ENCODE measurements around the gene KRTAP5-3. TPM values are rescaled to one million over a fixed set of nuclear protein-coding genes. Genes with fewer than 3 reads are reported as not detected.
"Not testable (repeated sequence)": the region's sequence is repeated elsewhere in the genome, so short reads cannot be mapped to it uniquely, and the experiment has no call there.

KRTAP5-3 gene
- total and polyA plus RNA-seq, 7 donors = not detected

DNA sequence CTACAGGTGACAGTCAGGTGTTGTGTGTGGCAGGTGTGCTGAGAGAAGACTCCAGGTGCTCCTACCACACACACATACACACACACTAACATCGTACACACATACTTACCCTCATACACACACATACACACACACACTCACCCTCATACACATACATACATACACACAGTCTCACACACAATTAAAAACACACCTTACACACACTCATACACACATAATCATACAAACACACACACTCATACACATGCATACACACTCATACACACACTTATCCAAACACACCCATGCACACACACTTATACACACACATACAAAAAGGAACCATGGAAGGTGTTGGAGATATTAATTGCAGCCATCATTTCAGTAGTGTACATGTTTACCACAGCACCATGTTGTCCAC, 4.6 kb downstream of the KRTAP5-3 start:
- no peak for TF ChIP-seq CTCF (IDR thresholded peaks at IDR 0.05)
- no peaks in the 10 kb centered on the region for H3K9me3 ChIP-seq
- ATAC-seq = no peak
- WGBS, 3 donors = 75 to 93% (median 88%) methylated on average over 1 of the region's 1 CpG
- H3K27me3 ChIP-seq (ENCODE audit: insufficient read depth in 3 of 3, low read length in 2 of 3) = peaks cover 0 to 35% (median 0%) of the 10 kb centered on the region in 3 donors
- no peak overlapping the region for H3K27ac ChIP-seq
- no peak for DNase-seq
- intact Hi-C loops (cut with DNase I) = no loop called here
- no peaks in the 10 kb centered on the region for H3K4me1 ChIP-seq
- H3K36me3 ChIP-seq (ENCODE audit: insufficient read depth in 1 of 2, low read depth in 1 of 2) = no peaks in the 10 kb centered on the region
- H3K4me3 ChIP-seq = no peak overlapping the region

GRCh38 chr11:1601663-1602062, 6.6 kb downstream of the KRTAP5-3 start:
- H3K9me3 ChIP-seq; DNase-seq; H3K4me3 ChIP-seq; H3K27ac ChIP-seq; H3K4me1 ChIP-seq; ATAC-seq; H3K36me3 ChIP-seq (ENCODE audit: insufficient read depth in 1 of 2, low read depth in 1 of 2); intact Hi-C loops (cut with DNase I): not testable (repeated sequence)
- H3K27me3 ChIP-seq (ENCODE audit: insufficient read depth in 3 of 3, low read length in 2 of 3) = peaks cover 0 to 31% (median 0%) of the 10 kb centered on the region in 3 donors
- WGBS, 3 donors = 60 to 80% (median 68%) methylated on average over 2 to 3 of the region's 3 CpGs

GRCh38 chr11:1600626-1601025, 7.6 kb downstream of the KRTAP5-3 start:
- intact Hi-C loops (cut with DNase I) = no loop called here
- H3K4me3 ChIP-seq = no peak overlapping the region
- H3K36me3 ChIP-seq (ENCODE audit: insufficient read depth in 1 of 2, low read depth in 1 of 2) = no peaks in the 10 kb centered on the region
- WGBS, 3 donors = 74 to 84% (median 77%) methylated on average over 5 of the region's 5 CpGs
- ATAC-seq (no peak), DNase-seq (no peak)
- TF ChIP-seq CTCF (IDR thresholded peaks at IDR 0.05) = no peak
- no peak overlapping the region for H3K27ac ChIP-seq
- H3K9me3 ChIP-seq = no peaks in the 10 kb centered on the region
- H3K27me3 ChIP-seq (ENCODE audit: insufficient read depth in 3 of 3, low read length in 2 of 3) = peaks cover 0 to 30% (median 0%) of the 10 kb centered on the region in 3 donors
- H3K4me1 ChIP-seq = no peaks in the 10 kb centered on the region

DNA sequence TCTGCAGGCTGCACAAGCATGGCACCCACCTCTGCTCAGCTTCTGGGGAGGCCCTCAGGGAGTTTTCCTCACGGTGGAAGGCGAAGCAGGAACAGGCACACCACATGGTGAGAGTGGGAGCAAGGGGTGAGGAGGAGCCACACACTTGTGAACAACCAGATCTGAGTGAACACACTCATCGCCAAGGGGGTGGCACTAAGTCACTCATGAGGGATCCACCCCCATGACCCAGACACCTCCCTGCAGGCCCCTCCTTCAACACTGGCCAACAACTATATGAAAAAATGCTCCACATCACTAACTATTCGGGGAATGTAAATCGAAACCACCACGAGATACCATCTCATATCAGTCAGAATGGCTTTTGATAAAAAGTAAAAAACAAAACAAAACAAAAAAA, 9.4 kb downstream of the KRTAP5-3 start:
- Histone ChIP-seq H3K9me3 (no peaks in the 10 kb centered on the region), H3K36me3 (ENCODE audit: insufficient read depth in 1 of 2, low read depth in 1 of 2) (no peaks in the 10 kb centered on the region), H3K27ac (no peak overlapping the region), H3K4me1 (no peaks in the 10 kb centered on the region), H3K27me3 (ENCODE audit: insufficient read depth in 3 of 3, low read length in 2 of 3) (peaks cover 0 to 19% (median 0%) of the 10 kb centered on the region in 3 donors), H3K4me3 (no peak overlapping the region)
- WGBS, 3 donors = 69 to 74% (median 72%) methylated on average over 6 of the region's 6 CpGs
- no peak for DNase-seq
- intact Hi-C loops (cut with DNase I) = no loop called here
- ATAC-seq = no peak
- TF ChIP-seq CTCF (IDR thresholded peaks at IDR 0.05) = no peak

DNA sequence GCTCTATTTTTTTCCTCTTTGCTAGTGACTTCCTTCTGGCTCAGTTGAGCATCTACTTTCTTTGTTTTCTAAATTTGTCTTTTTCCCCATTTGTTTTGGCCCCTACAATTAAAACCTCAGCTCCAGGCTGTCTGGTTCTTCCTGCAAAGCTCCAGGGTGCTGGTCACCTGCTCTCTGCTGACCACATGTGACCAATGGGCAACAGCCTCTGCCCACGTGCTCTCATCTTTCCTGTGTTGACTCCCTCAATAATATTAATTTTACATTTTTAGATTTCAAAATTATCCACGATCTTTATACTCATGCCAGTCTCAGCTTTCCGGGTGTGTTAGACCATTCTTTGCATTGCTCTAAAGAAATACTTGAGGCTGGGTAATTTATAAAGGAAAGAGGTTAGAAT, 9.9 kb downstream of the KRTAP5-3 start:
- H3K27me3 ChIP-seq (ENCODE audit: insufficient read depth in 3 of 3, low read length in 2 of 3) = peaks cover 0 to 19% (median 0%) of the 10 kb centered on the region in 3 donors
- ATAC-seq; H3K9me3 ChIP-seq; intact Hi-C loops (cut with DNase I); DNase-seq; H3K27ac ChIP-seq; H3K4me1 ChIP-seq; H3K4me3 ChIP-seq; H3K36me3 ChIP-seq (ENCODE audit: insufficient read depth in 1 of 2, low read depth in 1 of 2): not testable (repeated sequence)
- WGBS, 3 donors = 71 to 76% (median 76%) methylated on average over 3 of the region's 3 CpGs

- DNase-seq = no peak
- H3K9me3 ChIP-seq = no peaks in the 10 kb centered on the region
- WGBS, 3 donors = 52 to 72% (median 55%) methylated on average over 4 of the region's 4 CpGs
- no peak within 1 kb of the TSS for H3K4me3 ChIP-seq
- H3K36me3 ChIP-seq (ENCODE audit: insufficient read depth in 1 of 2, low read depth in 1 of 2) = no peaks in the 10 kb centered on the region
- peaks cover 0 to 19% (median 0%) of the 10 kb centered on the region in 3 donors for H3K27me3 ChIP-seq (ENCODE audit: insufficient read depth in 3 of 3, low read length in 2 of 3)
- no peak for ATAC-seq
- H3K4me1 ChIP-seq = no peaks in the 10 kb centered on the region
- H3K27ac ChIP-seq = no peak within 1 kb of the TSS
- intact Hi-C loops (cut with DNase I) = no loop called here
- no peak for TF ChIP-seq CTCF (IDR thresholded peaks at IDR 0.05)
These were observed 10.3 kb downstream of the KRTAP5-3 start, which contains the start of gene KRTAP5-2 for GRCh38 chr11:1597994-1598380. Gene KRTAP5-2, minus strand, starts transcription at chr11:1598294. Its CDS starts 44 bp downstream, at chr11:1598250.
